ENCODE data around the gene FAN1. TPM values are rescaled to one million over a fixed set of nuclear protein-coding genes. Genes with fewer than 3 reads are reported as not detected.

The FAN1 gene
- total RNA-seq, 1 experiment from 2014 or later, result 28.2 TPM

DNA sequence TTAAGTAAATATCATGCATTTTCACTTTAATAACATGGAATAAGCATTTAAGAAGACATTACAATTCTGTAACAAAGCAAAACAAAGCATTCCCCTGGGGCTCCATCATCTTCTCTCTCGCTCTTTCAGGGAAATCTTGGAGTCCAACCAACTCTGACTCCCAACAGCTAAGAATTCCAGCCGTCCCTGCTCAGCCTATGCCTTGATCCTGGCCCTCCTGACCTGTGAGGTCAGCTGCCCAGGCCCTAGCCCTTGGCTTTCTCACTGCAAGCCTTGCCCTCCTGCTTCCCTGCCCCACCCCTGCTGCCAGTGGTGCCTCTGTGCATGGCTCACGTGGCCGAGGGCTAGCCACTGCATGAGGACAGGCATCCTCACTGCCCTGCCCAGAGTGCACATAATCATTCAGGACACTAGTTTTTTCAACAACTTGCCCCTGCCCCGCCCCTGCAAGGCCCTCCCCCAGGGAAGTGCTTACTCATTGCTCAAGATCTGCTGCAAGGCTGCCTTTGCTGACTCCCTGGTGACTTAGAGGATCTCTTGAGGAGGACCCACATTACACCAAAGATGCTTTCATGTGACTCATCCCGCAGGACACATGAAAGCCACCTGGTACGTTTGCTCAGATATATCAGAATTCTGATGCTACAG lies 50.1 kb downstream of the FAN1 start:
- no peaks in the 10 kb centered on the region; the same call in 1 of the 2 replicates for H3K4me1 ChIP-seq (ENCODE audit: insufficient read depth, low read length)
- H4K91ac ChIP-seq (ENCODE audit: insufficient read length, low read depth, low read length), result no peak overlapping the region
- no peak overlapping the region for H3K27ac ChIP-seq (ENCODE audit: insufficient read length, low read depth, low read length)
- Mint-ChIP-seq H3K27me3 (ENCODE audit: low read depth) (no peaks in the 10 kb centered on the region), H3K9me3 (peaks cover 2 to 7% of the 10 kb centered on the region in 2 experiments; a peak in 2 of 5 replicates), H3K4me3 (no peak overlapping the region), H3K4me1 (peaks cover 5 to 10% of the 10 kb centered on the region in 2 experiments; a peak in 2 of 4 replicates), H3K27ac (peak overlapping the region; percentile 65 to 91 (median 81); a peak in 5 of 7 replicates), H3K36me3 (ENCODE audit: insufficient read depth in 1 of 3, low read depth in 3 of 3) (peaks cover 32 to 83% (median 73%) of the 10 kb centered on the region in 3 experiments; a peak in 6 of 7 replicates)
- H2AK5ac ChIP-seq (ENCODE audit: insufficient read length, low read length), result no peak overlapping the region
- H3K4ac ChIP-seq (ENCODE audit: low read depth, low read length), result no peak overlapping the region
- H3K18ac ChIP-seq (ENCODE audit: insufficient read length, low read depth, low read length), result no peak overlapping the region
- no peaks in the 10 kb centered on the region for H3K79me1 ChIP-seq (ENCODE audit: insufficient read depth, low read depth, low read length, poor library complexity, severe bottlenecking)
- H3K79me2 ChIP-seq (ENCODE audit: insufficient read depth, low read length), result no peaks in the 10 kb centered on the region
- H2BK12ac ChIP-seq (ENCODE audit: insufficient read length, low read depth, low read length), result no peak overlapping the region
- no peak overlapping the region for H4K5ac ChIP-seq (ENCODE audit: insufficient read length, low read depth, low read length)
- H3K56ac ChIP-seq (ENCODE audit: insufficient read length, low read depth, low read length), result no peak overlapping the region
- no peak overlapping the region for H3K9ac ChIP-seq (ENCODE audit: extremely low read depth, insufficient read length, low read length)
- WGBS (ENCODE audit: extremely low coverage, insufficient read length, low lambda C conversion rate), result no CpG with 5 or more reads among the region's 7 CpGs
- H4K8ac ChIP-seq (replicated peaks; ENCODE audit: insufficient read length, low read depth, low read length), result no peak overlapping the region
- TF ChIP-seq, protein P1, sequence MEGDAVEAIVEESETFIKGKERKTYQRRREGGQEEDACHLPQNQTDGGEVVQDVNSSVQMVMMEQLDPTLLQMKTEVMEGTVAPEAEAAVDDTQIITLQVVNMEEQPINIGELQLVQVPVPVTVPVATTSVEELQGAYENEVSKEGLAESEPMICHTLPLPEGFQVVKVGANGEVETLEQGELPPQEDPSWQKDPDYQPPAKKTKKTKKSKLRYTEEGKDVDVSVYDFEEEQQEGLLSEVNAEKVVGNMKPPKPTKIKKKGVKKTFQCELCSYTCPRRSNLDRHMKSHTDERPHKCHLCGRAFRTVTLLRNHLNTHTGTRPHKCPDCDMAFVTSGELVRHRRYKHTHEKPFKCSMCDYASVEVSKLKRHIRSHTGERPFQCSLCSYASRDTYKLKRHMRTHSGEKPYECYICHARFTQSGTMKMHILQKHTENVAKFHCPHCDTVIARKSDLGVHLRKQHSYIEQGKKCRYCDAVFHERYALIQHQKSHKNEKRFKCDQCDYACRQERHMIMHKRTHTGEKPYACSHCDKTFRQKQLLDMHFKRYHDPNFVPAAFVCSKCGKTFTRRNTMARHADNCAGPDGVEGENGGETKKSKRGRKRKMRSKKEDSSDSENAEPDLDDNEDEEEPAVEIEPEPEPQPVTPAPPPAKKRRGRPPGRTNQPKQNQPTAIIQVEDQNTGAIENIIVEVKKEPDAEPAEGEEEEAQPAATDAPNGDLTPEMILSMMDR (conservative IDR thresholded peaks at IDR 0.05), result no peak
- no peak overlapping the region for H3K4me2 ChIP-seq (ENCODE audit: insufficient read depth, insufficient read length, low read length)
- no peak overlapping the region for H3K14ac ChIP-seq (ENCODE audit: insufficient read depth, low read length)
- H3T11ph ChIP-seq (ENCODE audit: low read length), result no peak overlapping the region
- no peaks in the 10 kb centered on the region for H3K23me2 ChIP-seq (ENCODE audit: insufficient read length, low read depth, low read length, poor library complexity, severe bottlenecking)
- H2BK5ac ChIP-seq (ENCODE audit: insufficient read length, low read length), result no peak overlapping the region
- H4K20me1 ChIP-seq (ENCODE audit: control insufficient read depth, insufficient read depth, insufficient read length), result no peaks in the 10 kb centered on the region
- DNase-seq, result peak; percentile 34
- no peaks in the 10 kb centered on the region for H3K9me3 ChIP-seq (ENCODE audit: control insufficient read depth, low read depth, low read length)
- H3K23ac ChIP-seq (ENCODE audit: insufficient read length, low read depth, low read length), result no peak overlapping the region
- no peak overlapping the region for H2BK120ac ChIP-seq (ENCODE audit: low read depth, low read length, poor library complexity, severe bottlenecking)
- no peaks in the 10 kb centered on the region for H3K27me3 ChIP-seq (ENCODE audit: insufficient read depth, low read length)
- no peak overlapping the region for H2BK20ac ChIP-seq (ENCODE audit: low read depth, low read length, poor library complexity, severe bottlenecking)
- no peak overlapping the region for H2BK15ac ChIP-seq (ENCODE audit: low read depth, low read length)
- no peak overlapping the region for H2AFZ ChIP-seq (ENCODE audit: low read length)

Data from H9 (cell line).